GM12878 (cell line): ENCODE data around the gene SYMPK.

Source experiments
- CBX3 ChIP-seq: fragments of 200-600 bp; sonication (generic); IDR thresholded peaks from 2 replicates; pipeline ENCODE4 v1.6.1; 2016; ENCODE audit warnings: low read depth, borderline replicate concordance
- CTCF ChIP-seq, 3 experiments: IDR thresholded peaks in 2 of 3; conservative IDR thresholded peaks in 1 of 3; 2 replicates each; pipeline ENCODE4 v1.5.1; 2011; ENCODE audit warnings: low read depth in 3 of 3, low read length in 3 of 3, mild to moderate bottlenecking in 3 of 3, control low read depth in 2 of 3, moderate library complexity in 2 of 3, inconsistent platforms in 1 of 3, mixed read lengths in 1 of 3; ENCODE audit not compliant: control insufficient read depth in 2 of 3, insufficient read depth in 1 of 3; ENCODE audit errors: extremely low read depth in 1 of 3
- HCFC1 ChIP-seq: fragments of 150-350 bp; IDR thresholded peaks from 2 replicates; pipeline ENCODE4 v1.6.1; 2014; ENCODE audit warnings: low read length
- HDGF ChIP-seq: fragments of 450-650 bp; IDR thresholded peaks from 2 replicates; pipeline ENCODE4 v1.6.1; 2016; ENCODE audit warnings: antibody characterized with exemption
- MXI1 ChIP-seq: fragments of 150-350 bp; IDR thresholded peaks from 2 replicates; pipeline ENCODE4 v1.6.1; 2011; ENCODE audit warnings: low read depth, mild to moderate bottlenecking, inconsistent platforms, low read length, improper control_type of control experiment
- NFIC ChIP-seq: IDR thresholded peaks from 2 replicates; pipeline ENCODE4 v1.6.1; 2012; ENCODE audit warnings: low read depth, mild to moderate bottlenecking, inconsistent platforms, low read length, moderate library complexity
- POLR2A ChIP-seq: IDR thresholded peaks from 2 replicates; pipeline ENCODE4 v1.6.1; 2011; ENCODE audit warnings: low read depth, mild to moderate bottlenecking, low read length
- POLR2AphosphoS5 ChIP-seq: IDR thresholded peaks from 2 replicates; pipeline ENCODE4 v1.6.1; 2011; ENCODE audit warnings: mild to moderate bottlenecking, low read length, inconsistent platforms
- RFX5 ChIP-seq: IDR thresholded peaks from 2 replicates; pipeline ENCODE4 v1.6.1; 2011; ENCODE audit warnings: low read depth, low read length, improper control_type of control experiment
- USF2 ChIP-seq: IDR thresholded peaks from 2 replicates; pipeline ENCODE4 v1.6.1; 2011; ENCODE audit warnings: low read depth, low read length, improper control_type of control experiment, borderline replicate concordance

DNA sequence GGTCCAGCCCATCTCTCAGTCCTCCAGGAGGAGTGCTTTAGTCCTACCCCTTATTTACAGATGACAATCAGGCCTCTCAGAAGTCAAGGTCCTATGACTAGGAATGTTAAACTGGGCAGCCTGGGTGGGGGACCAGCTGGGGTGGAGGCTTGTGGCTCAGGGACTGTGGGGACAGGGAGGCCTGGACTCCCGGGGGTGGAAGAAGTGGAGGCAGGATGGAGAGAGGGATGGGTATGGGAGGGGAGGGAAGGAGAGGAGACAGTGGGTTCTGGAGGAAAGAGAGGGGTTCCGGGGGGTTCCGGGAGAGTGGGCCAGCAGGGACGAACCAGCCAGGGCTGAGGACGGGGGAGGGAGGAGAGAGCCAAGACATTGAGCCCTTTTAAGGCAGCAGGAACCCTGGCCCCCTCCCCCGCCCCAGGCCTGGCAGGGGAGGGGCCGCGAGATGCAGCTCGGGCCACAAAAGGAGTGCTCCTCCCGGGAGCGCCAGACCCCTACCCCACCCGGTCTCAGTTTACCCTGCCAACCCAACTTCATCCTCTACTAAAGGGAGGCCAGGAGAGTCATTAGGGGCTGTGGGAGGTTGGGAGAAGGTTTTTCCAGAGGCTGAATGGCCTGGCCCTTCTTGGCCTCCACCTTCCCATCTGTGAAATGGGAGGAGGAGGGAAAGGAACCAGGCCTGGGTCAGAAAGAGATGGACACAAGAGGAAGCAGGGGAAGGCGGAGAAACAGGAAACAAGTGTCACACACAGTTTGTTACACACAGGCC is 82.3 kb downstream of the SYMPK start:
- no peak for TF ChIP-seq POLR2AphosphoS5
- TF ChIP-seq CTCF (IDR thresholded peaks at IDR 0.05 in 2 of 3, conservative IDR thresholded peaks at IDR 0.05 in 1 of 3; ENCODE audit: control insufficient read depth in 2 of 3, extremely low read depth in 1 of 3, insufficient read depth in 1 of 3, low read depth in 3 of 3, low read length in 3 of 3): no peak
- TF ChIP-seq POLR2A: no peak
- no peak for TF ChIP-seq USF2
- TF ChIP-seq RFX5: no peak
- no peak for TF ChIP-seq HCFC1
- TF ChIP-seq NFIC: no peak
- no peak for TF ChIP-seq MXI1
- TF ChIP-seq CBX3: no peak
- TF ChIP-seq HDGF: no peak
